Astrocyte of the spinal cord (primary cell): ENCODE data around the gene ARID5B.
A peak's percentile ranks its signal among the peaks of the same experiment; 100 is the strongest.

ENCODE experiments used
- DNase-seq: peaks from one replicate; pipeline ENCODE4 v3.0.0; 2011; ENCODE audit warnings: low read depth, low spot score
- H3K4me3 ChIP-seq: 2 replicates; pipeline ENCODE4 v1.5.1; 2011; ENCODE audit warnings: low read depth, mild to moderate bottlenecking, low read length, moderate library complexity
- CTCF ChIP-seq: IDR thresholded peaks from 2 replicates; pipeline ENCODE4 v1.5.1; 2012; ENCODE audit warnings: low read depth, mild to moderate bottlenecking, low read length, inconsistent platforms
- in situ Hi-C: cut with HindIII; loops from 2 replicates; pipeline ENCODE4 v1.10.0; 2017; ENCODE audit warnings: low sequenced_read_pairs

The ARID5B gene

GRCh38 chr10:62015994-62016393, 114.5 kb downstream of the ARID5B start:
- H3K4me3 ChIP-seq: no peak overlapping the region
- DNase-seq: no peak
- in situ Hi-C loops: no loop called here
- no peak for TF ChIP-seq CTCF

GRCh38 chr10:62016623-62017490, 115.4 kb downstream of the ARID5B start:
- H3K4me3 ChIP-seq: no peak overlapping the region
- no peak for TF ChIP-seq CTCF
- in situ Hi-C loops: no loop called here
- DNase-seq: no peak

- H3K4me3 ChIP-seq: no peak overlapping the region
- in situ Hi-C loops: no loop called here
- TF ChIP-seq CTCF: no peak
- no peak for DNase-seq
These were observed 116.0 kb downstream of the ARID5B start for GRCh38 chr10:62017491-62017870.

GRCh38 chr10:62018131-62018911, 116.8 kb downstream of the ARID5B start:
- H3K4me3 ChIP-seq: no peak overlapping the region
- no peak for TF ChIP-seq CTCF
- DNase-seq: no peak
- in situ Hi-C loops: no loop called here

GRCh38 chr10:62019013-62019684, 117.7 kb downstream of the ARID5B start:
- DNase-seq: peak; percentile 50
- H3K4me3 ChIP-seq: no peak overlapping the region
- in situ Hi-C loops: no loop called here
- TF ChIP-seq CTCF: no peak

GRCh38 chr10:62019685-62020359, 118.3 kb downstream of the ARID5B start:
- DNase-seq: no peak
- TF ChIP-seq CTCF: no peak
- in situ Hi-C loops: no loop called here
- no peak overlapping the region for H3K4me3 ChIP-seq
